ENCODE data around the gene HOGA1.
"Not testable (repeated sequence)": the region's sequence is repeated elsewhere in the genome, so short reads cannot be mapped to it uniquely, and the experiment has no call there.

HOGA1 gene

GRCh38 chr10:97555541-97555940, 28.6 kb upstream of the HOGA1 start:
- not testable (repeated sequence) for DNase-seq

- DNase-seq, result not testable (repeated sequence)
These were observed 23.3 kb upstream of the HOGA1 start for GRCh38 chr10:97560731-97561381.

- DNase-seq, result not testable (repeated sequence)
These were observed 22.7 kb upstream of the HOGA1 start for GRCh38 chr10:97561386-97562077.

- not testable (repeated sequence) for DNase-seq
These were observed 21.9 kb upstream of the HOGA1 start for GRCh38 chr10:97562329-97562728.

- DNase-seq, result no peak
These were observed 20.9 kb upstream of the HOGA1 start for GRCh38 chr10:97563337-97563736.

DNA sequence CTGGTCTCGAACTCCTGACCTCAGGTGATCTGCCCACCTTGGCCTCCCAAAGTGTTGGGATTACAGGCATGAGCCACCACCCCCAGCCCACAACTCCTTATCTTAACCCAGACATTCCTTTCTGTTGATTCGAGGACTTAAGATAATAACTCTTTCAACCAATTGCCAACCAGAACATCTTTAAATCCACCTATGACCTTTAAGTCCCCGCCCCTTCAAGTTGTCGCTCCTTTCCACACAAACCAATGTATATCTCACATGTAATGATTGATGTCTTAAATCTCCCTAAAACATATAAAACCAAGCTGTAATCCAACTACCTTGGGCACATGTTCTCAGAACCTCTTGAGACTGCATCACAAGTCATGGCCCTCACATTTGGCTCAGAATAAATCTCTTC, 19.4 kb upstream of the HOGA1 start:
- DNase-seq, result no peak

- DNase-seq, result no peak
These were observed 17.7 kb upstream of the HOGA1 start for GRCh38 chr10:97566336-97566996.

DNA sequence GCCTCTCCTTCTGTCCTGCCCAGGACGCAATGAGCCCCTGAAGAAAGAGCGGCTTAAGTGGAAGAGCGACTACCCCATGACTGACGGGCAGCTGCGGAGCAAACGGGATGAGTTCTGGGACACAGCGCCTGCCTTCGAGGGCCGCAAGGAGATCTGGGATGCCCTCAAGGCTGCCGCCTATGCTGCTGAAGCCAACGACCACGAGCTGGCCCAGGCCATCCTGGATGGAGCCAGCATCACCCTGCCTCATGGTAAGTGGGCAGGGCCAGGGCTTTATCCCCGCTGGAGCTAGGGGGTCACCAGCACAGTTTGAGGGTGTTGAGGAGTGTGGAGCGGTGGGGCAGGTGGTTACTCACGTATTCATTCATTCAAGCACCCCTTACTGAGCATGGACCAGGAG, 16.3 kb upstream of the HOGA1 start:
- DNase-seq, result no peak

GRCh38 chr10:97570146-97570788, 13.9 kb upstream of the HOGA1 start:
- DNase-seq, result no peak

DNA sequence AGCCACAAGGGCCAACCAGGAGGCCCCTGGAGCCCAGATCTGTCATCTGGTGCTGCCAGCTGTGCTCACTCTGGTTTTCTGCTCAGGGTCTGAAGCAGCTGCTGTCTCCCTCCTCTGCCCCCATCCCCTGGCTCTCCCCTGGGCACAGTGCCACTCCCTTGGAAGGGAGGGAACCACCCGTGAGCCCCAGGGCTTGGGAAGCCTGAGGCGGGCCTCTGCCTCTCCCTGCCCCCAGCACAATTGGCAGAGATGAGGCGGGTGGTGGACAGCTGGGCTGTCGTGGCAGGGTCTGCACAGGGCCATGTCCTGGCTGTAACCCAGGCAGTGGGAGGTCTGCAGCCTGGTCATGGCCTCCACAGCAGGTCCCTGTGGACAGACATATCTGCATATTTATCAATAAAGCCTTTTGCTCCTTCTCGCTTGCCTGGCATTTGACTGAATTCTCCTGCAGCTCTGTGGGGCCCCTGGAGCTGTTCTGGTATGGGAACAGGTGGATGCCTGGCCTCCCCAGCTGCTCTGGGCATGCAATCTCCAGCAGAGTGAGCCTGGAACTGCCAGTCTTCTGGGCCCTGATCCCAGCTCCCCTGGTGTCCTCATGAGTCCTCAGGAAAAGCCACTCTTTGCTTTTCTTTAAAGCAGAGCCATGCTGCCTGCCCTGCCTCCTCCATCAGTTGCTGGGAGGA, 13.3 kb upstream of the HOGA1 start:
- peak; percentile 82 for DNase-seq

DNA sequence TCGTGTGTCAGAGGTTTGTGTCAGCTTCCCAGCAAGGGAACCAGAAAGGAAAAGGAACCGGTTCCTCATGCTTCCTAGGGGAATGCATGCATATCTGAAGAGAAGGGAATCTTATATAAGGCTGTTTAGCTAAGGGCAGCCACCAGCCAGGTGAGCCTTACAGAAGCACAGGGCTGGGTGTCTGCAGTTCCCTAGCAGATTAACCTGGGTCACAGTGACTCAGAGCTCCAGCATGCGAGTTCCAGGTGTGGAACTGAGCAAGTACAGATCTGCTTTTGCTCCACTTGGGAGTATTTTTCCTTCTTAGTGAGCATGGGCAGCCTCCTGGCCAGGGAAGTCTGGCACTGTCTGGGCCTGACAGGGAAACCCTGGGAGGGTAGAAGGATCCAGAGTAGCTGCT, 12.6 kb upstream of the HOGA1 start:
- DNase-seq, result no peak

- peak; percentile 79 for DNase-seq
These were observed 11.8 kb upstream of the HOGA1 start, which contains the start of gene ANKRD2 for GRCh38 chr10:97572214-97572989. Gene ANKRD2, plus strand, starts transcription at chr10:97572779. Its CDS starts 10 bp downstream, at chr10:97572789.

DNA sequence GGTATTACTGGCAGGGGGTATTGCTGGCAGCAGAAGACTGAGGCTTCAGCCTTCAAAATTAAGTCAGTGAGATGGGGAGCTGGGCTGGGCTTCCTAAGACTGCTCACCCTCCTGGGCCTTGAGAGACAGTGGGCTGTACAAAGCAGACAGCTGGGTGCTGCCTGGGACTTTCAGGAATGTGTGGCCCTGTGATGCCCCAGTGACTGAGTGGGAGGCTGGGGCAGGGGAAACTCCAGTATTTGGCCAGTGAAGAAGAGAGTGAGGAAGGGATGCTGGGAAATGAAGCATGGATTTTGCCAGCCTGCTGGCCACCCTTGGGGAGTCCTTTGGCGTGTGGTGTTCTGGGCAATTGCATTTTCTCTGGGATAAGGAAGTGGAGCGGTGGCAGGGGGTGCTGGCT, 11.2 kb upstream of the HOGA1 start:
- no peak for DNase-seq

- no peak for DNase-seq
These were observed 10.5 kb upstream of the HOGA1 start for GRCh38 chr10:97573672-97574071.

DNA sequence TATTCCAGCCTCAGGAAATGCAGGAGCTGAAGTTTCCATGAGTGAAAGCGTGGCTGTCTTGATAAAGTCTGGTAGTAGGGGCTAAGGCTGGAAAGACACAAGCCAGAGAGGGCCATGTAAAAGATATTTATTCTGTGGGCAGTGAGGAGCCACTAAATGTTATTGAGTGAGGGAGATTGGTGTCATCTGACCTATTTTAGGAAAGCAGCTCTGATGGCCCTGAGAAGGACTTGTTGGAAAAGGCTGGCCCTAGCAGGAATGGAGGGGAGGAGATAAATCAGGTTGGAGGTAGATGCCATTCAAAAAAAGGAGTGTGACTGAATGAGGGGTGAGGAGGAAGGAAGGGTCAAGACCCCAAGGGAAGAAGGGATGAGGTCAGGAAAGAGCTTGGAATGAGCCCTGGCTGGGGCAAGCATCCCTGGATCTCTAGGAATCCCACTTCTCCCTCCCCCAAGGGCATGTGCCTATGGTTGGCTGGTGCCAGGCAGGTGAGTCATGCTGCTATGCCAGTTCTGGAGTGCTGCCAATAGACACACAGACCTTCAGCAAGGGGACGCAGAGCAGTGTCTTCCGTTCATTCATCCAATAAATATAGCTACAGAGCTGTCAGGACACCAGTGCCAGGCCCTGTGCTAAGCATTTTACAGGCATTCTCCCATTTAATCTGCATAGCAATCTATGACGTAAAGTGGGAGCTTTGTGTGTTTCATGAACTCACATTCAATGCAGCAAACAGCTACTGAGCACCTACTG, 9.6 kb upstream of the HOGA1 start:
- no peak for DNase-seq

DNA sequence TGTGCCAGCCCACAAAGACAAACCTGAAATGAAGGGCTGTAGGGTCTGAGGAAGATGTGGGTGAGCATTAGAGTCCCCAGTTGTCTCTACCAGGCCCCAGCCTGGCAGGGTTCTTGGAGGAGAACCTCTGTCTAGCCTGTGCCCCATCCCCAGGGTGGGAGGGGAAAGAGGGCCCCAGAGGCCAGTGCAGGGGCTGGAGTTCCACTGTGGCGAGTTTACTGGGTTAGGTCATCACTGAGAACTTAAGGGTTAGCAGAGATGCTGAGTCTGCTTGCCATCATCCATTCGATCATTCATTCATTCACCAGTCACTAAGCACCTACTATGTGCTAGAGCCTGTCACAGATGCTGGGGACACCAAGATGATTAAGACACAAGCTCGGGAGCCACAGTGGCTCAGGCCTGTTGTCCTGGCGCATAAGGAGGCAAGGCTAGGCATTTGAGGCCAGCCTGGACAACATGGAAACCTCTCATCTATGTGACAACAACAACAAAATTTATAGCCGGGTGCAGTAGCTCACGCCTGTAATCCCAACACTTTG, 9.0 kb upstream of the HOGA1 start:
- DNase-seq, result no peak

DNA sequence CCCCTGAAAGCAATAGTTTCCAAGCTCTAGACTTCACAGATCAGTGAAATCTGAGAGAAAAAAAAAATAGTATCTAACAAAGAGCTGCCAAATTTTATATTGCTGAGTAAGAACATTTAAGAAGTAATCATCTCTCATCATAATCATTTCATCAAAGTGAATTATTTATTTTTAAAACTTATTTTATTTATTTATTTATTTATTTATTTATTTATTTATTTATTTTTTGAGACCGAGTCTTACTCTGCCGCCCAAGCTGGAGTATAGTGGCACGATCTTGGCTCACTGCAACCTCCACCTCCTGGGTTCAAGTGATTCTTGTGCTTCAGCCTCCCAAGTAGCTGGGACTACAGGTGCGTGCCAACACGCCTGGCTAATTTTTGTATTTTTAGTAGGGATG, 7.7 kb upstream of the HOGA1 start:
- DNase-seq, result not testable (repeated sequence)

DNA sequence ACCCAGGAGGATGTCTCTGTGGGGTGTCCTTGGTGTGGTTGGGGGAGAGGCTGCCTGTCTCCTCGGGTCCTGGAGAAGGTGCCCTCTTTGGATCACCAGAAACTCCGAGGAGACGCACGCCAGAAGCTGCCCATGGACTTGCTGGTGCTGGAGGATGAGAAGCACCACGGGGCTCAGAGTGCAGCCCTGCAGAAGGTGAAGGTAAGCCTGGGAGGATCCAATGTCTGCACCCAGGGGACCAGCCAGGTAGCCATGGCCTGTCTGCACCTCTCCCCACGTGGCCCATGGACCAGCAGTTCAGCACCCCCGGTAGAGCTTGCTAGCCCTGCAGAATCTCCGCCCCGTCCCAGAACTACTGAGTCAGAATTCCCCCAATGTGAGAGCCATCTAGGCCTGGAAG, 6.5 kb upstream of the HOGA1 start:
- no peak for DNase-seq

DNA sequence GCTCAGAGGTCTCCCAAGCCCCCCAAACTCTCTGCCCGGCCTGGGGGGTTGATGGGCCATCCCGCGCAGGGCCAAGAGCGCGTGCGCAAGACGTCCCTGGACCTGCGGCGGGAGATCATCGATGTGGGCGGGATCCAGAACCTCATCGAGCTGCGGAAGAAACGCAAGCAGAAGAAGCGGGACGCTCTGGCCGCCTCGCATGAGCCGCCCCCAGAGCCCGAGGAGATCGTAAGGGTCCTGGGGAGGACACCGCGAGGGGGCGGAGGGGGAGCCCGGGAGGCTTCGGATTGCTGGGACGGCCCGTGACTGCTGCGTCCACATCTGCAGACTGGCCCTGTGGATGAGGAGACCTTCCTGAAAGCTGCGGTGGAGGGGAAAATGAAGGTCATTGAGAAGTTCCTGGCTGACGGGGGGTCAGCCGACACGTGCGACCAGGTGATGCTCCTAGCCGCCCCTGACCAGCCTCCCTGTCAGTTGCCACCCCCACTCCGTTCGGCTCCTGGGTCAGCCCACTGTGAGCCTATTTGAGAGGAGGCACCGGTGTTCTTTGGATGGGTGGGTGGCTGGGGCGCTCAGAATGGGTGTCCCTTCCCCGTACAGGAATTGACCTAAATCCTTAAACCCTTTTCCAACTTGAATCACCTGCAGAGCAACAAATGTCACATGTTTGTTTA, 5.9 kb upstream of the HOGA1 start:
- DNase-seq, result no peak
